Ishikawa (cell line): ENCODE measurements around the gene ALAS1.

Experiments
- CEBPB ChIP-seq: IDR thresholded peaks from 2 replicates; pipeline ENCODE4 v1.6.1; 2012
- CREB1 ChIP-seq: IDR thresholded peaks from 2 replicates; pipeline ENCODE4 v1.6.1; 2012; ENCODE audit warnings: low read depth
- EGR1 ChIP-seq: IDR thresholded peaks from 2 replicates; pipeline ENCODE4 v1.6.1; 2012
- EP300 ChIP-seq: IDR thresholded peaks from 2 replicates; pipeline ENCODE4 v1.6.1; 2012; ENCODE audit warnings: borderline replicate concordance
- FOXM1 ChIP-seq: IDR thresholded peaks from 2 replicates; pipeline ENCODE4 v1.6.1; 2012; ENCODE audit warnings: low read depth, borderline replicate concordance
- MAX ChIP-seq: IDR thresholded peaks from 2 replicates; pipeline ENCODE4 v1.6.1; 2012
- NFIC ChIP-seq: IDR thresholded peaks from 2 replicates; pipeline ENCODE4 v1.6.1; 2012
- RAD21 ChIP-seq: IDR thresholded peaks from 2 replicates; pipeline ENCODE4 v1.6.1; 2012; ENCODE audit warnings: low read depth
- TAF1 ChIP-seq: IDR thresholded peaks from 2 replicates; pipeline ENCODE4 v1.6.1; 2012; ENCODE audit warnings: low read depth, mild to moderate bottlenecking
- TCF12 ChIP-seq: IDR thresholded peaks from 2 replicates; pipeline ENCODE4 v1.6.1; 2012; ENCODE audit warnings: low read depth
- TEAD4 ChIP-seq: IDR thresholded peaks from 2 replicates; pipeline ENCODE4 v1.6.1; 2012
- USF1 ChIP-seq: IDR thresholded peaks from 2 replicates; pipeline ENCODE4 v1.6.1; 2012
- YY1 ChIP-seq: IDR thresholded peaks from 2 replicates; pipeline ENCODE4 v1.6.1; 2012; ENCODE audit warnings: low read depth
- ZBTB7A ChIP-seq: IDR thresholded peaks from 2 replicates; pipeline ENCODE4 v1.6.1; 2012; ENCODE audit warnings: low read depth
- TF ChIP-seq, protein P1 (sequence below): IDR thresholded peaks from 2 replicates; pipeline ENCODE4 v1.6.1; 2012; ENCODE audit warnings: low read depth, mild to moderate bottlenecking

Gene ALAS1

DNA sequence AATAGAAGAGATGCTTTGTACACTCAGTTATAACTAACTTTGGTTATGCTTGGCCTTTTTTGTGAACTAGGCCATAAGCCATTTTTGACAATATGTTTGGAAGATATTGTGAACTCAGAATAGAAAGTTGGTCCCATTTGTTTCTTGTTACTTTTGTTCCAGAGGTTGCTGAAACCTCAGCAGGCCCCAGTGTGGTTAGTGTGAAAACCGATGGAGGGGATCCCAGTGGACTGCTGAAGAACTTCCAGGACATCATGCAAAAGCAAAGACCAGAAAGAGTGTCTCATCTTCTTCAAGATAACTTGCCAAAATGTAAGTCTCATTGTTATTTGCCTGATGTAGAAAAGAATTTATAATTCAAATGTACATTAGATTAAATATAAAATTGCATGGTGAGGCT is 5.7 kb downstream of the ALAS1 start:
- TF ChIP-seq TAF1 (no peak), RAD21 (no peak), NFIC (no peak), USF1 (no peak), EP300 (no peak), TCF12 (no peak), CREB1 (no peak), EGR1 (no peak), MAX (no peak), CEBPB (no peak), TEAD4 (no peak), FOXM1 (no peak), YY1 (no peak), ZBTB7A (no peak)
- TF ChIP-seq, protein P1, sequence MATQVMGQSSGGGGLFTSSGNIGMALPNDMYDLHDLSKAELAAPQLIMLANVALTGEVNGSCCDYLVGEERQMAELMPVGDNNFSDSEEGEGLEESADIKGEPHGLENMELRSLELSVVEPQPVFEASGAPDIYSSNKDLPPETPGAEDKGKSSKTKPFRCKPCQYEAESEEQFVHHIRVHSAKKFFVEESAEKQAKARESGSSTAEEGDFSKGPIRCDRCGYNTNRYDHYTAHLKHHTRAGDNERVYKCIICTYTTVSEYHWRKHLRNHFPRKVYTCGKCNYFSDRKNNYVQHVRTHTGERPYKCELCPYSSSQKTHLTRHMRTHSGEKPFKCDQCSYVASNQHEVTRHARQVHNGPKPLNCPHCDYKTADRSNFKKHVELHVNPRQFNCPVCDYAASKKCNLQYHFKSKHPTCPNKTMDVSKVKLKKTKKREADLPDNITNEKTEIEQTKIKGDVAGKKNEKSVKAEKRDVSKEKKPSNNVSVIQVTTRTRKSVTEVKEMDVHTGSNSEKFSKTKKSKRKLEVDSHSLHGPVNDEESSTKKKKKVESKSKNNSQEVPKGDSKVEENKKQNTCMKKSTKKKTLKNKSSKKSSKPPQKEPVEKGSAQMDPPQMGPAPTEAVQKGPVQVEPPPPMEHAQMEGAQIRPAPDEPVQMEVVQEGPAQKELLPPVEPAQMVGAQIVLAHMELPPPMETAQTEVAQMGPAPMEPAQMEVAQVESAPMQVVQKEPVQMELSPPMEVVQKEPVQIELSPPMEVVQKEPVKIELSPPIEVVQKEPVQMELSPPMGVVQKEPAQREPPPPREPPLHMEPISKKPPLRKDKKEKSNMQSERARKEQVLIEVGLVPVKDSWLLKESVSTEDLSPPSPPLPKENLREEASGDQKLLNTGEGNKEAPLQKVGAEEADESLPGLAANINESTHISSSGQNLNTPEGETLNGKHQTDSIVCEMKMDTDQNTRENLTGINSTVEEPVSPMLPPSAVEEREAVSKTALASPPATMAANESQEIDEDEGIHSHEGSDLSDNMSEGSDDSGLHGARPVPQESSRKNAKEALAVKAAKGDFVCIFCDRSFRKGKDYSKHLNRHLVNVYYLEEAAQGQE: no peak

DNA sequence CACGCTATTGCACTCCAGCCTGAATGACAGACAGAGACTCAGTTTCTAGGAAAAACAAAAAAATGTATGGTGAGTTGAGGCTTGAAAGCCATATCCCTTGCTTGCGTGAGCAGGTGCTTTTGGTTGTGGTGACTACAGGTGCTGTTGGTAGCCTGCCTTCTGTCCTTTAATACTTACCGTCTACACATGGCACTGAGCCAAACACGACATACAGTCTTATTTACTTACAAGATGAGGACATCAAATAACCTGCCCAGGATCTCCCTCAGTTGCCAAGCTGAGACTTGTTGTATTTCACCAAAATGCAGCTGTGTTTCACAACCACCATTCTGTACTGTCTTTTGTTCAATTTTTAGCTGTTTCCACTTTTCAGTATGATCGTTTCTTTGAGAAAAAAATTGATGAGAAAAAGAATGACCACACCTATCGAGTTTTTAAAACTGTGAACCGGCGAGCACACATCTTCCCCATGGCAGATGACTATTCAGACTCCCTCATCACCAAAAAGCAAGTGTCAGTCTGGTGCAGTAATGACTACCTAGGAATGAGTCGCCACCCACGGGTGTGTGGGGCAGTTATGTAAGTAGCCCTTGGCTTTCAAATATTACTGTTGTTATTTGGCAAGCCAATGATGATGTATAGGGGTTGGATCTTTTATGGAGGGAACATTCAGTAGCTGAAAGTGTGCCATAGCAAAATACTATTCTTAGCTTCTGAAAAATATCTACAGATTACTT is 6.5 kb downstream of the ALAS1 start:
- TF ChIP-seq CEBPB (no peak), NFIC (no peak), FOXM1 (no peak), RAD21 (no peak), MAX (no peak)
- TF ChIP-seq, protein P1: no peak

GRCh38 chr3:52205727-52206372 is 7.9 kb downstream of the ALAS1 start:
- TF ChIP-seq RAD21 (no peak), TEAD4 (no peak), YY1 (no peak), TAF1 (no peak), FOXM1 (no peak), CEBPB (no peak), CREB1 (no peak), NFIC (no peak), ZBTB7A (no peak)

DNA sequence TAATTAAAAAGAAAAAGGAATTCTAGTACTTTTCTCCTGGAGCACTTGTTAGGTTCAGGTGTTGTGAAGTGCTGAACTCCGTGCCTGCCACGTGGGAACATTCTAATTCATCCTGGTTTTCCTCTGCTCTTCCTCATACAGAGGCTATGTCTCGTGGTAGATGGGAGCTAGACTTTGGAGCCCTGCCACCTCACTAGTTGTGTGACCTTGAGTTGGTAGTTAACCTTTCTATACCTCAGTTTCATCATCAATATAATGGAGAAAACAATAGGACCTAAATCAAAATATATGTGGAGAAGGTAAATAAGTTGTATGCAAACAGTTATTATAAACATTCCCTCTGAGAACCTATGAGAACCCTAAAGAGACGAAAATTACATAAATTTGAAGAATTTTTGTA is 10.6 kb downstream of the ALAS1 start:
- no peak for TF ChIP-seq CEBPB
- TF ChIP-seq TAF1: no peak
- no peak for TF ChIP-seq EP300
- no peak for TF ChIP-seq CREB1
- TF ChIP-seq TCF12: no peak
- TF ChIP-seq FOXM1: no peak
- TF ChIP-seq MAX: no peak
- TF ChIP-seq TEAD4: no peak
- no peak for TF ChIP-seq NFIC
- no peak for TF ChIP-seq EGR1
- no peak for TF ChIP-seq ZBTB7A

- TF ChIP-seq RAD21 (no peak), CEBPB (no peak), EGR1 (no peak), USF1 (no peak), EP300 (no peak), ZBTB7A (no peak), FOXM1 (no peak), NFIC (no peak), MAX (no peak), TAF1 (no peak), CREB1 (no peak), TEAD4 (no peak)
- TF ChIP-seq, protein P1: no peak
These were observed 12.1 kb downstream of the ALAS1 start for GRCh38 chr3:52210037-52210436.
